Peyer's patch (tissue), 4 donors: ENCODE results near the gene DDX27.

ENCODE experiments used
- CTCF ChIP-seq, 6 experiments: fragments of 450-650 bp in 4 of 6; fragments of 200-600 bp in 2 of 6; sonication (generic) in 1 of 6; IDR thresholded peaks; one replicate each; pipeline ENCODE4 v1.5.1; 2017 to 2019; ENCODE audit warnings: antibody characterized with exemption in 6 of 6, mild to moderate bottlenecking in 3 of 6, moderate library complexity in 1 of 6
- POLR2A ChIP-seq, 2 donors: fragments of 450-650 bp; IDR thresholded peaks; one replicate each; pipeline ENCODE4 v1.5.1; 2017; ENCODE audit warnings: antibody characterized with exemption in 2 of 2, mild to moderate bottlenecking in 2 of 2, moderate library complexity in 2 of 2

- TF ChIP-seq CTCF (IDR thresholded peaks at IDR 0.05) (no peak), POLR2A (IDR thresholded peaks at IDR 0.05) (no peak)
Measured at GRCh38 chr20:49285813-49286494, 66.7 kb downstream of the DDX27 start.
